Fibroblast of lung (primary cell): Measurements from ENCODE around the gene ADGRB3. TPM values are rescaled to one million over a fixed set of nuclear protein-coding genes. Genes with fewer than 3 reads are reported as not detected.

ENCODE experiments used
- DNase-seq, 2 donors: peaks; one replicate each; pipeline versions ENCODE4 v3.0.0 to v3.0.0-alpha.2; 2010; ENCODE audit warnings: low read depth in 2 of 2
- H2AFZ ChIP-seq: 2 replicates; pipeline ENCODE4 v1.5.1; 2012; ENCODE audit warnings: low read length, control low read depth, inconsistent platforms
- H3K27ac ChIP-seq: 2 replicates; pipeline ENCODE4 v1.5.1; 2011; ENCODE audit warnings: low read length, control low read depth; ENCODE audit not compliant: insufficient read depth
- H3K27me3 ChIP-seq: 2 replicates; pipeline ENCODE4 v1.5.1; 2011; ENCODE audit warnings: mild to moderate bottlenecking, low read length; ENCODE audit not compliant: control insufficient read depth, insufficient read depth
- H3K36me3 ChIP-seq: 2 replicates; pipeline ENCODE4 v1.5.1; 2011; ENCODE audit warnings: low read length; ENCODE audit not compliant: control insufficient read depth, insufficient read depth
- H3K4me1 ChIP-seq: 2 replicates; pipeline ENCODE4 v1.5.1; 2011; ENCODE audit warnings: low read length; ENCODE audit not compliant: control insufficient read depth, insufficient read depth; ENCODE audit errors: extremely low read depth
- H3K4me2 ChIP-seq: 2 replicates; pipeline ENCODE4 v1.5.1; 2011; ENCODE audit warnings: low read length, control low read depth; ENCODE audit not compliant: insufficient read depth; ENCODE audit errors: extremely low read depth
- H3K4me3 ChIP-seq, 4 experiments: fragments of 200-600 bp in 1 of 4; sonication (generic) in 1 of 4; replicated peaks in 1 of 4; 2 replicates each; pipeline ENCODE4 v1.5.1; 2011 to 2016; ENCODE audit warnings: low read length in 4 of 4, low read depth in 3 of 4, mild to moderate bottlenecking in 3 of 4, control low read depth in 2 of 4, inconsistent platforms in 1 of 4, mixed read lengths in 1 of 4; ENCODE audit not compliant: insufficient read depth in 1 of 4; ENCODE audit errors: control extremely low read depth in 1 of 4
- H3K79me2 ChIP-seq: 2 replicates; pipeline ENCODE4 v1.5.1; 2012; ENCODE audit warnings: mild to moderate bottlenecking, low read length, inconsistent platforms; ENCODE audit not compliant: control insufficient read depth, insufficient read depth
- H3K9ac ChIP-seq: 2 replicates; pipeline ENCODE4 v1.5.1; 2011; ENCODE audit warnings: mild to moderate bottlenecking, low read length, control low read depth; ENCODE audit not compliant: insufficient read depth
- H3K9me3 ChIP-seq: 2 replicates; pipeline ENCODE4 v1.5.1; 2012; ENCODE audit warnings: low read depth, low read length; ENCODE audit not compliant: control insufficient read depth, insufficient read depth
- H4K20me1 ChIP-seq: 2 replicates; pipeline ENCODE4 v1.5.1; 2011; ENCODE audit warnings: low read length; ENCODE audit not compliant: control insufficient read depth, insufficient read depth; ENCODE audit errors: extremely low read depth
- CTCF ChIP-seq, 2 donors: IDR thresholded peaks in 1 of 2; conservative IDR thresholded peaks in 1 of 2; 1 replicate in 1 of 2; 2 replicates in 1 of 2; pipeline ENCODE4 v1.5.1; 2011 to 2012; ENCODE audit warnings: low read length in 2 of 2, control low read depth in 1 of 2, inconsistent platforms in 1 of 2, low read depth in 1 of 2, mild to moderate bottlenecking in 1 of 2
- EZH2 ChIP-seq: IDR thresholded peaks from 2 replicates; pipeline ENCODE4 v1.5.1; 2012; ENCODE audit warnings: low read length, control low read depth, mild to moderate bottlenecking; ENCODE audit errors: missing control alignments
- polyA plus RNA-seq, 2 donors: library from polyadenylated mRNA; depleted of rRNA in 1 of 2; stranded (reverse) in 1 of 2; unstranded in 1 of 2; fragments of >200 nt; gene quantifications; 2 replicates each; pipeline ENCODE4 v1.2.1, GENCODE V29; 2011 to 2012; ENCODE audit warnings: missing spikeins in 1 of 2
- total RNA-seq: library from RNA; depleted of rRNA; stranded (reverse); fragments of >200 nt; gene quantifications from 2 replicates; pipeline ENCODE4 v1.2.1, GENCODE V29; 2014

The ADGRB3 gene
- total and polyA plus RNA-seq, 2 donors (not counting 1 experiment from before 2014, with no cell fraction given): 0.33 TPM; not detected in 1

- DNase-seq: no peak
- Histone ChIP-seq H3K9me3 (no peaks in the 10 kb centered on the region), H3K4me1 (no peaks in the 10 kb centered on the region), H3K4me2 (no peak overlapping the region), H3K36me3 (no peaks in the 10 kb centered on the region), H3K27ac (no peak overlapping the region), H4K20me1 (no peaks in the 10 kb centered on the region), H2AFZ (no peak overlapping the region), H3K9ac (no peak overlapping the region), H3K27me3 (no peaks in the 10 kb centered on the region), H3K79me2 (no peaks in the 10 kb centered on the region), H3K4me3 (no peak overlapping the region)
- TF ChIP-seq EZH2 (no peak), CTCF (conservative IDR thresholded peaks at IDR 0.05 in 1 of 2, IDR thresholded peaks at IDR 0.05 in 1 of 2; ENCODE audit: low read depth in 1 of 2, low read length in 2 of 2) (no peak)
Observed at GRCh38 chr6:69102416-69102815, 467.3 kb downstream of the ADGRB3 start.

GRCh38 chr6:69105288-69105687 is 470.2 kb downstream of the ADGRB3 start:
- no peak overlapping the region for H3K4me3 ChIP-seq
- H3K9me3 ChIP-seq: no peaks in the 10 kb centered on the region
- no peak overlapping the region for H3K27ac ChIP-seq
- H3K4me1 ChIP-seq: no peaks in the 10 kb centered on the region
- H3K79me2 ChIP-seq: no peaks in the 10 kb centered on the region
- no peak overlapping the region for H3K4me2 ChIP-seq
- no peaks in the 10 kb centered on the region for H3K36me3 ChIP-seq
- H4K20me1 ChIP-seq: no peaks in the 10 kb centered on the region
- no peaks in the 10 kb centered on the region for H3K27me3 ChIP-seq
- H3K9ac ChIP-seq: no peak overlapping the region
- H2AFZ ChIP-seq: no peak overlapping the region
- no peak for DNase-seq
- TF ChIP-seq CTCF (conservative IDR thresholded peaks at IDR 0.05 in 1 of 2, IDR thresholded peaks at IDR 0.05 in 1 of 2; ENCODE audit: low read depth in 1 of 2, low read length in 2 of 2) (no peak), EZH2 (no peak)

DNA sequence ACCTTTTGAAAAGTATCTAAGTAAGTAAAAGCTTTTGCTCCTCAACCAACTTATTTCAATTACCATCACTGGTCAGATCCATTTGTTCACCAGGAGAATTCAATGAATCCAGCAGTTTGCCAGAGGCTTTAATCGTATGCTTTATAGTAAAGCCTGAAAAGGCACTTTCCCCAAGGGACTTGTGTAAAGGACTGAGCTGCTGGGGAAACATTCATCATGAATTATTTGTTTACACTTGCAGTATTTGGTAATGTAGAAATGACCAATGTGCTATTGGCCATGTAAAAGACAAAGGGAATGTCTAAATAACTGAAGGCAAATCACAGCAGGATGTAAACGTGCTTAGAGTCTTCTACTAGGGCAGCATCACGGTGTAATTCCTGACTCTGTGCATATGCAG is 471.4 kb downstream of the ADGRB3 start:
- no peak overlapping the region for H3K9ac ChIP-seq

More for the DNA sequence above, 471.4 kb downstream of the ADGRB3 start:
- Histone ChIP-seq H3K79me2 (no peaks in the 10 kb centered on the region), H2AFZ (no peak overlapping the region), H3K4me1 (no peaks in the 10 kb centered on the region), H3K4me3 (no peak overlapping the region), H4K20me1 (no peaks in the 10 kb centered on the region), H3K27ac (no peak overlapping the region), H3K9me3 (no peaks in the 10 kb centered on the region), H3K4me2 (no peak overlapping the region), H3K27me3 (no peaks in the 10 kb centered on the region), H3K36me3 (no peaks in the 10 kb centered on the region)
- no peak for DNase-seq
- no peak for TF ChIP-seq CTCF (conservative IDR thresholded peaks at IDR 0.05 in 1 of 2, IDR thresholded peaks at IDR 0.05 in 1 of 2; ENCODE audit: low read depth in 1 of 2, low read length in 2 of 2)
- TF ChIP-seq EZH2: no peak
